Hematopoietic multipotent progenitor cell treated with erythropoietin and hydrocortisone succinate and interleukin-3 and kit ligand, for 6 days (in vitro differentiated cells): ENCODE results near the gene DNAJB9.
A peak's percentile ranks its signal among the peaks of the same experiment; 100 is the strongest.
"Not testable (repeated sequence)": the region's sequence is repeated elsewhere in the genome, so short reads cannot be mapped to it uniquely, and the experiment has no call there.

Source experiments
- DNase-seq: peaks from one replicate; pipeline ENCODE4 v3.0.0-alpha.2; 2015

DNAJB9 gene

DNA sequence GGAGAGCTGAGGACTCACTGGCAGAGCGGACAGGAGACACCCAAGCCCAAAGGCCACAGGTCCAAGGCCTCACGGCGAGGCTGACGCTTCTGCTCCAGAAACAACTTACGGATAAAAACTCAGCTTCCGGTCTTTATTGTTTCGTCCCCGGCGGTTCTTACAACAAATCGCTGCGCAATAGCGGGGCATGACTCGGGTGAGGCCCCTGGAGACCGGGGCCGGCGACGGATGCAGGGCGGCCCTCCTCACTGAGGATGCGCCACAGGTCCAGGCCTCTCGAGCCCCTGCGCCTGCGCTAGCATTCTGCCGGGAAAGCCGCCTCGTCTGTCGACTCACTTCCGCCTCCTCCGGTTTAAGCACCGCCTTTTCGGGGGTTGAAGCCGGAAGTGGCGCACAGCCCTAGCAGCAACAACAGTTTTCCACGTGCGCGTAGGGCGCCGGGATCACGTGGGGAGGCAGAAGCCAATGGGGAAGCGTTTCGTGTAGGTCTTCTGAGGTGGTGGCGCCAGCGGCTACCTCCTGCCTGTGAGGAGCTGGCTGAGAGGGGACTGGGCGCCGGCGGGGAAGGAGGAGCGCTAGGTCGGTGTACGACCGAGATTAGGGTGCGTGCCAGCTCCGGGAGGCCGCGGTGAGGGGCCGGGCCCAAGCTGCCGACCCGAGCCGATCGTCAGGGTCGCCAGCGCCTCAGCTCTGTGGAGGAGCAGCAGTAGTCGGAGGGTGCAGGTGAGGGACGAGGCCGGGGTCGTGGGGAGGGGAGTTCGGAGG, at the start of gene DNAJB9, which contains the start of gene THAP5:
DNAJB9 (plus strand) TSS at position 494 of the 765 bp plus-strand sequence. CDS start 1,853 bp downstream, outside the sequence.
THAP5 (minus strand) TSS at position 326 of the 765 bp plus-strand sequence; CDS start at position 189, 137 bp downstream.
- peak; percentile 99 for DNase-seq

DNA sequence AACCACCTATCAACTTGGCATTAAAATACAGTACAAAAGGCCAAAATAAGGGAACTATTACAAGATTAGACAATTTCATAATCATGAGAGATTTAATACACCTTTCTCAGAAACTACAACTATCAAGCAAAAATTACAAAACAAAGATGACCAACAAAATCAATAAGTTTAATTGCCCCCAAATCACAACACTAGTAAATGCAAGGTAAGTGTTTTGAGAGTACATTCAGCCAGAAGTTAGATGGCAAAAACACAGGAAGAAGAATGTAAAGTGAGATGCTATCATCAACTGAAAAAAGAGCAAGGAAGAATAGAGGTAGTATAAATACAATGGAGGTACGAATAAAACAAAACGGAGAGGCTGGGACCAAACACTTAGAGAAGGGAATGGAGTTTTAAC, 46.9 kb upstream of the DNAJB9 start:
- no peak for DNase-seq

DNA sequence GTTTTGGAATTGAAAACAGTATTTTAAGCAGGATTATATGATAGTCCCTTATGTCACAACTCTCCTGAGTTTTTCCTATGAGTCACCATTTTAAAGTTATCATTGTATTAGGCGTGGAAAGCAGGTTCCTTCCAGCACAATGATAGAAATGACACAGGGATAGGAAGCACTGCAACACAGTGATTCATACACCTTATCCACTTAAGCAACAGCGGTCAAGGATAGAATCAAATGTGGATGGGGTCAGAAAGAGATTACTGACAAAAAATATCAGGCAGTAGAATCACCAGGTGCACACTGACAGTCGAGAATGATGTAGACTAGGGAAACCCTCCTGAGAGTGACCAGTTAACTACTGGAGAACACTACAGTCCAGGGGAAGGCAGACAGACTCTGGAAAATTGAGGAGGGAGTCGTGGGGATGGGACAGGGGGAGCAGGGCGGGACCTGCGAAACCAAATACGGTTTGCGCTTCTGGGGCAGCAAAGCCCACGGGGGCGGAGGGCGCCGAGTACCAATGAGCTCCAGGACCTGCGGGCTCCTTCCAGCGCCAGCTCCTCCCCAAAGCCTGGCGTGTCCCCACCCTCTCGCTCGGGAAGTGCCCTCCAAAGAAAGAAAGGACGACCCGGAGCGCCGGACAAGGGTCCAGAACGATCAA, 44.2 kb upstream of the DNAJB9 start:
- DNase-seq = peak; percentile 84

DNA sequence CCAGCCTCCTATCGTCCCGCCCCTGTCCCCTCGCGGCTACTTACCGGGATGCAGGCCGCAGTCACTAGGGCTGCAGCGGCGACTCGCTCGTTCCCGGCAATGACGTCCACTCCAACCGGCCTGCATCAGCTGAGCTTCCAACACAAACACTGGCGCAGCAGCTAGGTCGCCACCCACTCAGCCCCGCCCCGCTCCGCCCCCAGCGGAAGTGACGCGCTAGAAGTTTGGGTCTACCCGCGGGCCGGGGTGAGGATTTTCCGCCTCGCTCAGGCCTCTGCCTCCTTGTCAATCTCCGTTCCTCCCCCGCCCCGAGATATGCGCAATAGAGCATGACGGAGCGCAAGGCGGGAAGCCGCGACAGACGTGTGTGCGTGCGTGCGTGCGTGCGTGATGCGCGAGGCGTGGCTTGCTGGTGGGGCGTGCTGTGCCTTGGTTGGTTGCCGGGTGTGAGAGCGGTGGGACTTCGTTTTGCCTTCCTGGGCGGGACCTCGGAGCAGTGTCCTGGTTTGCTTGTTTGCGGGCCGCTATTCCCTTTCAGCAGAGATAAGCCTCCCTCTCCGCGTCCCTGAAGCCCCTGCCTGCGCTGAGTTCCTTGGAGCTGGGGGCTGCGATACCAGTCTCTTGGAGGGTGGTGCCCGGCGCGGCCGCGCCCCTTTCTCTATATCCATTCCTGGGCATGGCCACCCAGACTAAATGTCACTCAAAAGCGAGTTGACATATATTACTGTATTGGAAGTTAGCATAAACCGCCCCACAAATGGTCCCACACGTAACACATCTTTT, 43.5 kb upstream of the DNAJB9 start, which contains the start of gene PNPLA8:
PNPLA8 (minus strand) TSS at position 151 of the 783 bp plus-strand sequence. CDS start 10,644 bp downstream, outside the sequence.
- peak; percentile 99 for DNase-seq

DNA sequence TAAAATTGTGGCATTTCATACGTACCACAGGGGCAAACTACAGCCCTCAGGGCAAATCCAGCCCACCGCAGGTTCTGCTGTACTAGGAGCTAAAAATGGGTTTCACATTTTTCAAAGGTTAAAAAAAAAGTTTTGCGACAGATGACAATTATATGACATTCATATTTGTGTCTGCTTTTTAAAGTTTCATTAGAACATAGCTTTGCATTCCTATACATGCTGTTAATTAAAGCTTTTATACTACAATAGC, 43.0 kb upstream of the DNAJB9 start:
- DNase-seq = no peak

DNA sequence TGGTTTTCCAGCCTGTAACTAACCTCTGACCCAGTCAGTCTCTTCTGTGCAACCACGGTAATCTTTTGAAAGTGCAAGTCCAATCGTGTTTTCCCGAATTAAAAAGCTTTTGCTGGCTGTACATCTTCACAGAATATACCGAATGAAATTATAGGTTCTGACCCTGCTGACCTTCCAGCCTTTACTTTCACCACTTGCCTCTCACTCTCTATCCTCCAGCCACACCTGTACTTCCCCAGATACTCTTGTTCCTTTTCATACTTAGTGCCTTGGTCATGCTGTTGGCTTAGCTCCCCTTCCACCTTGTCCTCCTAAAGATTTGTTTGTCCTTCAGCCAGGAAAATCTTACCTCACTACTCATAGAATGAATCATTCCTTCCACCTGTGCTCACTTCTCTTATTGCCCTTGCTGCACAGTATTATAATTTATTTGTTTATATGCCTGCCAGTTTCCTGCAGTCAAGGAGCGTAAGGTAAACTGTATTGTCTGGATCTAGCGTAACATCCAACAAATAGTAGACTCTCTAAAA, 41.4 kb upstream of the DNAJB9 start:
- no peak for DNase-seq

DNA sequence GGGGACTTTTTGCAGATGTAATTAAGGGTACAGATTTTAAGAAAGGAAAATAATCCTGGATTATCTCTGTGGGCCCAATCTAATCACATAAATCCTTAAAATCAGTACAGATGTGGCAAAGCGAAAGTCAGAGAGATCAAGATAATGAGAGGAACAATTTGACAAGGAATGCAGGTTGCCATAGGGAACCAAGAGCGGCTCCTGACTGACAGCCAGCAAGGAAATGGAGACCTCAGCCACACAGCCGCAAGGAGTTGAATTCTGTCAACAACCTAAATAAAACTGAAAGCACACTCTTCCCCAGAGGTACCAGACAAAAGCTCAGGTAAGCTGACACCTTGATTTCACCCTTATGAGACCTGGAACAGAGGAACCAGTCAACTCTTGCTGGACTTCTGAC, 40.3 kb upstream of the DNAJB9 start:
- no peak for DNase-seq

DNA sequence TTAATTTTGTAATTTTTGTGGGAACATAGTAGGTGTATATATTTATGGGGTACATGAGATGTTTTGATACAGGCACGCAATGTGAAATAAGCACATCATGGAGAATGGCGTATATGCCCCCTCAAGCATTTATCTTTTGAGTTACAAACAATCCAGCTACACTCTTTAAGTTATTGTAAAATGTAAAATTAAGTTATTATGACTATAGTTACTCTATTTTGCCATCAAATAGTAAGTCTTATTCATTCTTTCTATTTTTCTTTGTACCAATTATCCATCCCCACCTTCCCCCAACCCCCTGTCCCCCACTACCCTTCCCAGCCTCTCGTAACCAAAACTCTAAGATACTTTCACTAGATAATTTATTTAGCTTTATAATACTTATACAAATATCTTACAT, 36.0 kb upstream of the DNAJB9 start:
- no peak for DNase-seq

DNA sequence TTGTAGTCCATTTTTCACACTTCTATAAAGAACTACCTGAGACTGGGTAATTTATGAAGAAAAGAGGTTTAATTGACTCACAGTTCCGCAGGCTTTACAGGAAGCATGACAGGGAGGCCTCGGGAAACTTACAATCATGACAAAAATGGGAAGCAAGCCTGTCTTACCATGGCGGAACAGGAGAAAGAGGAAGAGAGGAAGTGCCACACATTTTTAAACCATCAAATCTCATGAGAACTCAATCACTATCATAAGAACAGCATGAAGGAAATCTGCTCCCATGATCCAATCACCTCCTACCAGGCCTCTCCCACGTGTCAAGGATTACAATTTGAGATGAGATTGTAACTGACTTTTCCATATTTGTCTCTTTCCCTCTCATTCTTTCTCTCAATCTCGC, 34.4 kb upstream of the DNAJB9 start:
- no peak for DNase-seq

DNA sequence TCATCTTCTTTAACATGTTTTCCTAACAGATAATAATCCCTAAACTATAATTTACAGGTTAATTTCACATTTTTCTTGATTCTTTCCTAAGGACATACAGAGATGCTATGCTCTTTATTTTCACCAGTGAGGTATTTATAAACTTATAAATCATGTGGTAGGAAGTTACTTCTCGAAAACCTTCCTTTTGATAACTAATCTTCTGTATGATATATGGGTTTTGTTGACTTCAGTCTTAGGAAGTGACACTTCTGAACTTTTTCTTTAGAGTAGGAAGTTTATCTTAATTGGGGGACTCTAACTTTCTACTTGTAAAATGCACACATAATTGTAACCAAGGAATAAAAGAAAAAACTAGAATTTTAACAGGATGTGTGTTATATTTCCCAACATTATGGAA, 33.9 kb upstream of the DNAJB9 start:
- no peak for DNase-seq

DNA sequence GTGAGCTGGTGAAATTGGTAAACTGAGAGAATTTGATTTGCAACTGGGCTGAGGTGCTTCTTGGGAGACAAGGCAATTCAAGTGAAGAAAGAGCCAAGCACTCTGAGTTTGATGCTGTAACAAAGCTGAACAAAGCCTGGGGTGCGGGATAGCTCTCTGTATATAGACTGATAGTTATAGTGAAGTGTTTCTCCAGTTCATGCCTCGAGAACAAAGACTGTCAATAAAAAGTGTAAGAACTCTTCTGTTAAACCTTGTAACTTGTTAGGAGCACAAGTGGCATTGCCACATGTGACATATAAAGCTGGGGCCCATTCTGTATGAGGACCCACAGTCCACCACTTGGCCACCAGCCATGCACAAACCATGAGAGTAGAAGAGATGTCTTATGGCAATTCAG, 32.4 kb upstream of the DNAJB9 start:
- DNase-seq = peak; percentile 11

DNA sequence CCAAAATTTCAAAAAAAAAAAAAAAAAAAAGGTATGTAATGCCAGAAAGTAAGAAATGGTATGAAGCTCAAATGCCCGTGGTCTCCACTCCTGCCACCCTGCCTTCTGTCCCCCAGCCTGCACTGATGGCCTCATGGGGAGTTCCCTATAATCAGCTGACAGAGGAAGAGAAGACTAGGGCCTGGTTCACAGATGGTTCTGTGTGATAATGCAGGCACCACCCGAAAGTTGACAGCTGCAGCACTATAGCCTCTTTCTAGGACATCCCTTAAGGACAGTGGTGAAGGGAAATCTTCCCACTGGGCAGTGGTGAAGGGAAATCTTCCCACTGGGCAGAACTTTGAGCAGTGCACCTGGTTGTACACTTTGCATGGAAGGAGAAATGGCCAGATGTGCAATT, 31.4 kb upstream of the DNAJB9 start:
- DNase-seq = peak; percentile 90

DNA sequence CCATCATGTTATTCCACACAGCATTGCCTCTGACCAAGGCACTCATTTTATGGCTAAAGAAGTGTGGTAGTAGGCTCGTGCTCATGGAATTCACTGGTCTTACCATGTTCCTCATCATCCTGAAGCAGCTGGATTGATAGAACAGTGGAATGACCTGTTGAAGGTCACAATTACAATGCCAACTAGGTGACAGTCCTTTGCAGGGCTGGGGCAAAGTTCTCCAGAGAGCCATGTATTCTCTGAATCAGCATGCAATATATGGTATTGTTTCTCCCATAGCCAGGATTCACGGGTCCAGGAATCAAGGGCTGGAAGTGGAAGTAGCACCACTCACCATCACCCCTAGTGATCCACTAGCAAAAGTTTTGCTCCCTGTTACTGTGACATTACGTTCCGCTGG, 31.0 kb upstream of the DNAJB9 start:
- DNase-seq = not testable (repeated sequence)

DNA sequence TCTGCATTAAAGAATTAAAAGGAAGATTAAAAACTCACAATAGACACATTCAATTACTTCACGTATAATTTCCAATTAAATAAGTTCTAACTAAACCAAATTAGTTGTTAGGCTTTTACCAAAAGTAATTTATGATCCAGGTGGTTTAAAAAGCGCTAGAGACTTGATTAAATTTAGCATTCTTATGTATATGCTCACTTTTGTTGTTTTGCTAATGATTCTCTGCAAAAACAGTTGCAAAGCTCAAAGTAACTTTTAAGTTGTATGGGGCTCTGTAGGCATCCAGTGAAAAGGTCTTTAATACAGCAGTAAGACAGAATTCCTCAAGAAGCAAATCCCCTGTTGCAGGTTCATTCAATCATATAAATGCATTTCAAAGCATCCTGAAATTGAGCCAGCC, 28.2 kb upstream of the DNAJB9 start:
- no peak for DNase-seq

DNA sequence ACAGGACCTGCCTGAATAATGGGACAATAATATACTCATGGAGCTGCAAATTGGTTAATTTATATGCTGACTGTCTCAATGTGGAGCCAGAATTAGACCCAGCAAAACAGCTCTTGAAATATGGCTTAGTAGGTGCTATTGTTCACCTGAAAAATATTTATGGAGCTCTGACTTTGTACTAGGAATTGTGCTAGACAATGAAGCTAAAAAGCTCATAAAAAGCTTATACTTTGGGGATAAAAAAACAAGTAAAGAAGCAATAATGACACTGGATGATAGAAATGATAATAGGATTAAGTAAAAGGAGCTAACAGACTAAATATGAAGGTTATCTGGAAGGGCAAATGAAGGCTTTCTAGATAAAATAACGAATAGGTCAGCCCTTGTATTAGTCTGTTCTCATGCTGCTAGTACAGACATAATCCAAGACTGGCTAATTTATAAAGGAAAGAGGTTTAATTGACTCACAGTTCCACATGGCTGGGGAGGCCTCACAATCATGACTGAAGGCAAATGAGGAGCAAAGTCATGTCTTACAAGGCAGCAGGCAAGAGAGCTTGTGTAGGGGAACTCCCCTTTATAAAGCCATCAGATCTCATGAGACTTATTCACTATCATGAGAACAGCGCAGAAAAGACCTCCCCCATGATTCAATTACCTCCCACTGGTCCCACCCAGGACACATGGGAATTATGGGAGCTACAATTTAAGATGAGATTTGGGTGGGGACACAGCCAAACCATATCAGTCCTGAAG, 21.4 kb upstream of the DNAJB9 start:
- not testable (repeated sequence) for DNase-seq

DNA sequence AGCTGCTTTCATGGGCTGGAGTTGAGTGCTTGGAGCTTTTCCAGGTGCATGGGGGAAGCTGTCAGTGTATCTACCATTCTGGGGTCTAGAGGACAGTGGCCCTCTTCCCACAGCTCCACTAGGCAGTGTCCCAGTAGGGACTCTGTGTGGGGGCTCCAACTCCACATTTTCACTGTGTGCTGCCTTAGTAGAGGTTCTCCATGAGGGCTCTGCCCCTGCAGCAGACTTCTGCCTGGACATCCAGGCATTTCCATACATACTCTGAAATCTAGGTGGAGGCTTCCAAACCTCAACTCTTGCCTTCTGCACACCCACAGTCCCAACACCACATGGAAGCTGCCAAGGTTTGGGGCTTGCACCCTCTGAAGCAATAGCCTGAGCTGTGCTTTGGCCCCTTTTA, 13.0 kb upstream of the DNAJB9 start:
- DNase-seq = not testable (repeated sequence)

DNA sequence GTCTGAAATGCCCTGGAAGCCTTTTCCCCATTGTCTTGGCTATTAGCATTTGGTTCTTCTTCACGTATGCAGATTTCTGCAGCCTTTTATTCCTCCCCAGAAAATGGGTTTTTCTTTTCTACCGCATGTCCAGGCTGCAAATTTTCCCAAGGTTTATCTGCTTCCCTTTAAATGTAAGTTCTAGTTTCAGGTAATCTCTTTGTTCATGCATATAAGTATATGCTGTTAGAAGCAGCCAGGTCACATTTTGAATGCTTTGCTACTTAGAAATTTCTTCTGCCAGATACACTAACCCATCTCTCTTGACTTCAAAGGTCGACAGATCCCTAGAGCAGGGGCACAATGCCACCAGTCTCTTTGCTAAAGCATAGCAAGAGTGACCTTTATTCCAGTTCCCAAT, 12.5 kb upstream of the DNAJB9 start:
- no peak for DNase-seq

DNA sequence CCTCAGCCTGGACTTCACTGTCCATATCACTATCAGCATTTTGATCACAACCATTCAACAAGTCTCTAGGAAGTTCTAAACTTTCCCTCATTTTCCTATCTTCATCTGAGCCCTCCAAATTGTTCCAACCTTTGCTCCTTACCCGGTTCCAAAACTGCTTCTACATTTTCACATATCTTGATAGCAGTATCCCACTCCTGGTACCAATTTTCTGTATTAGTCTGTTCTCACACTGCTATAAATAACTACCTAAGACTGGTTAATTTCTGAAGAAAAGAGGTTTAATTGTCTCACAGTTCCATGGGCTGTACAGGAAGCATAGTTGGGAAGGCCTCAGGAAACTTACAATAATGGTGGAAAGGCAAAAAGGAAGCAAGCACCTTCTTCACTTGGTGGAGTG, 12.1 kb upstream of the DNAJB9 start:
- no peak for DNase-seq

DNA sequence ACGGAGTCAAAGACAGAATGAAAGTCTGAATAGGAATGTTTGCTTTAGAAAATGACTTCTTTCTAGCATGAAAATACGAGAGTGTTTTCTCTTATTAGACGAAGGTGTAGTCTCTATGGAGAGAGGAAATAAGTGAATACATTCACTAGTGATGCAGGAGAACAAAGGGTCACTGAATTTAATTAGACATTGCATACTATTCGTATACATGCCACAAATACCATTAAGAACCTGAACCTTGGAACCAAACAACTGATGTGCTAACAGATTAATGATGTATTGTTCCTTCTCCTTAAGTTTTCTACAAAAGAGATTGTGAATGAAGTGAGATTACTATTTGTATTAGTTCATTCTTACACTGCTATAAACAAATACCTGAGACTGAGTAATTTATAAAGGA, 10.4 kb upstream of the DNAJB9 start:
- DNase-seq = no peak

DNA sequence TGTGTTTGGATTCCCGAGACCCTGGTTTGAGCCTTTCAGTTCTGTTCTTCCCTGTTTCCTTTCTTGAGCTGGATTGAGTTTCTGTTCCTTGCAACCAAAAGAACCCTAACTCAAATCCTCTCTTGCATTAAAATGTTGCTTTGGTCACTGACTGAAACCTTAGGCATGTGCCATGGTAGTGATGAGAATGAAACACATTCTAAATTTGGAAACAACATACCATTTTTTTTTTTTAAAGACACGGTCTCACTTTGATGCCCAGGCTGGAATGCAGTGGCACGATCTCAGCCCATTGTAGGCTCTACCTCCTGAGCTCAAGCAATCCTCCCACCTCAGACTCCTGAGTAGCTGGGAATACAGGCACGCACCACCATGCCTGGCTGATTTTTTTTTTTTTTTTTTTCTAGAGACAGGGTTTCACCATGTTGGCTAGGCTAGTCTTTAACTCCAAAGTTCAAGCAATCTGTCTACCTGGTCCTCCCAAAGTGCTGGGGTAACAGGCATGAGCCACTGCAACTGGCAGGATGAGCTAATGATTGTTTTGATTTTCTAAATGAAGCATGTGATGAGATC, 8.5 kb upstream of the DNAJB9 start:
- no peak for DNase-seq

DNA sequence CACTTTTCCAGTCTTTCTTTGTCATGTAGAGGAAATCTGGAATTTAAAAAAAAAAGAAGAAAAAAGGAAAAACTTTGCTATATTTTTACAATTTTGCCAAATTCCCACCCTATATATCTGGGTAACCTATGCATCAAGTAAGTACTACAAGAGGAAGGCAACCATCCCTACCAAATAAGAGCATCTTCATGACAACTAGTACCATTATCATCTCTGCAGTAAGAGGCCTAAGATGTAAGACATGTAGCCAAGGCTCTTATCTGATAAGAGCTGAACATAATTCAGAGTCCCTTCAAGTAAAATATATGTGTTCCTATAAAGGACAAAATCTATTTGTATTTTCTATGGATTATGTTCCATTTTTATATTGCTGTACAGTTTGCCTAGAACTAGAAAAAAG, 3.7 kb upstream of the DNAJB9 start:
- peak; percentile 11 for DNase-seq

DNA sequence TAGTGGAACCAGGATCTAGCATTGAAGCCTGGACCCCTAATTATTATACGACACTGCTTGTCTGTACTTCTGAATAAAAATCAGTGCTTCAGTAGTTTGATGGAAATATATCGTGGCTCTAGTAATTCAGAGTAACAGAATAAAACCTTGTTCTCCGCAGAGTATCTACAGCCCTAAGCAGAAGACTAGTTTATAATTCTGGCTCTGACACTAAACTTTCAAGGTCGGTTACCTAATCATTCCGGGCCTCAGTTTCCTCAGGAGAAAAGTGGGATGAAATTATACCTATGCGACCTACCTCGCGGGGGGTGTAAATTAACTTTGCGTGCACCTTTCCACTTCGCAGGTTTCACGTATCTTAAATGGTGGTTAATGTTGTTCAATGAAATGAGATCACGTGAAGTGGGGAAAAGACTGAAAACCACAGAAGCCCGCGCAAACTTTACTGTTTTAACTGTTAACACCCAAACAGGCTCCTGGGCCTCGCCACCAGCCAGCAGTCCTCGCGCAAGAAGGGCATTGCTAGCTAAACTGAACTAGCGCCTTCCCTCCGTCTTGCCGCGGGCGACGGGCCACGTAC, 783 bp upstream of the DNAJB9 start:
- peak; percentile 79 for DNase-seq
